A549 (cell line): Measurements from ENCODE around the gene GSE1. TPM values are rescaled to one million over a fixed set of nuclear protein-coding genes. Genes with fewer than 3 reads are reported as not detected.

ENCODE experiments used
- ATAC-seq, 2 experiments: fragments of 200-7000 bp in 1 of 2; fragments of >200 bp in 1 of 2; cut with Nextera tagmentation in 1 of 2; cut with Tn5 transposase in 1 of 2; 3 replicates each; pipeline versions ENCODE4 v1.8.0 to v1.9.1; 2018 to 2020; ENCODE audit warnings: mild to moderate bottlenecking in 1 of 2, moderate library complexity in 1 of 2
- CTCF ChIA-PET: fragments of 300-600 bp; sonication (Branson Sonifier 250); formaldehyde crosslinking; extraction: SDS; loops from one replicate; lab custom pipeline; 2021; ENCODE audit warnings: antibody characterized with exemption, inconsistent platforms; lab: Yijun Ruan, JAX
- POLR2A ChIA-PET: fragments of 350-600 bp; formaldehyde crosslinking; extraction: SDS; loops from one replicate; lab custom pipeline; 2021; ENCODE audit warnings: antibody characterized with exemption, inconsistent platforms; lab: Yijun Ruan, JAX
- DNase-seq, 2 experiments: peaks; one replicate each; pipeline versions ENCODE4 v3.0.0 to v3.0.0-alpha.2; 2011 to 2016; ENCODE audit warnings: low read depth in 1 of 2, low spot score in 1 of 2
- FAIRE-seq: peaks from 2 replicates; lab custom pipeline; 2011; peaks lifted over from hg19 to GRCh38; lab: Jason Lieb, UNC
- H3K27ac ChIP-seq, 2 experiments: fragments of >200 bp; sonication (Bioruptor Twin); formaldehyde crosslinking; 3 replicates each; pipeline ENCODE4 v1.5.1; 2016 to 2017
- H3K4me1 ChIP-seq: fragments of >200 bp; sonication (Bioruptor Twin); formaldehyde crosslinking; 3 replicates; pipeline ENCODE4 v1.6.1; 2016
- H3K4me2 ChIP-seq: fragments of >200 bp; sonication (Bioruptor Twin); formaldehyde crosslinking; 3 replicates; pipeline ENCODE4 v1.6.1; 2016
- H3K4me3 ChIP-seq: fragments of >200 bp; sonication (Bioruptor Twin); formaldehyde crosslinking; 3 replicates; pipeline ENCODE4 v1.5.1; 2016
- H3K9me3 ChIP-seq: fragments of >200 bp; sonication (Bioruptor Twin); formaldehyde crosslinking; 3 replicates; pipeline ENCODE4 v1.6.1; 2016
- CHD2 ChIP-seq: fragments of 150-350 bp; IDR thresholded peaks from 2 replicates; pipeline ENCODE4 v1.6.1; 2014; ENCODE audit warnings: low read length; ENCODE audit not compliant: partially characterized antibody
- CTCF ChIP-seq: fragments of >200 bp; sonication (Bioruptor Twin); formaldehyde crosslinking; IDR thresholded peaks from 3 replicates; pipeline ENCODE4 v1.5.1; 2016
- FOSB ChIP-seq: fragments of 250-450 bp; sonication (Bioruptor Pico); IDR thresholded peaks from 2 replicates; pipeline ENCODE4 v1.5.0; 2020; ENCODE audit warnings: mild to moderate bottlenecking, moderate library complexity
- MYC ChIP-seq: IDR thresholded peaks from 2 replicates; pipeline ENCODE4 v1.6.1; 2012; ENCODE audit warnings: mild to moderate bottlenecking, inconsistent platforms, low read length, improper control_type of control experiment, borderline replicate concordance
- RNF2 ChIP-seq: fragments of 200-600 bp; sonication (generic); IDR thresholded peaks from 2 replicates; pipeline ENCODE4 v1.6.1; 2016; ENCODE audit warnings: low read depth, mild to moderate bottlenecking, antibody characterized with exemption, moderate library complexity, borderline replicate concordance
- SMC3 ChIP-seq: fragments of >200 bp; sonication (Bioruptor Twin); formaldehyde crosslinking; IDR thresholded peaks from 3 replicates; pipeline ENCODE4 v1.6.1; 2018; ENCODE audit warnings: inconsistent platforms
- SREBF2 ChIP-seq: fragments of 450-650 bp; IDR thresholded peaks from 2 replicates; pipeline ENCODE4 v1.6.1; 2014; ENCODE audit warnings: mild to moderate bottlenecking, moderate library complexity
- TFCP2L1 ChIP-seq: fragments of 250-450 bp; sonication (Bioruptor Pico); IDR thresholded peaks from 2 replicates; pipeline ENCODE4 v1.5.0; 2021; ENCODE audit warnings: mild to moderate bottlenecking
- USF2 ChIP-seq: fragments of 450-650 bp; IDR thresholded peaks from 2 replicates; pipeline ENCODE4 v1.6.1; 2014; ENCODE audit warnings: antibody characterized with exemption
- WGBS: methylation state at CpG from one replicate; pipeline ENCODE4 v1.1.6; 2017; ENCODE audit errors: missing lambda C conversion rate; 5-methylcytosine and 5-hydroxymethylcytosine counted together
- polyA plus RNA-seq, 4 experiments: library from polyadenylated mRNA; depleted of rRNA in 3 of 4; stranded (reverse); fragments of >200 nt; fragmentation: RNase III in 1 of 4; extraction: RNeasy Plus Mini Kit Qiagen cat#74134 plus additional on column Dnase treatment in 1 of 4; gene quantifications; 2 replicates in 3 of 4; 3 replicates in 1 of 4; pipeline ENCODE4 v1.2.3, GENCODE V29; 2011 to 2017
- TF ChIP-seq, protein P1 (sequence below): IDR thresholded peaks from 2 replicates; pipeline ENCODE4 v1.6.1; 2012; ENCODE audit warnings: low read depth, borderline replicate concordance
- TF ChIP-seq, protein P2 (sequence below): fragments of 150-350 bp; IDR thresholded peaks from 2 replicates; pipeline ENCODE4 v1.6.1; 2014; ENCODE audit warnings: low read depth, mild to moderate bottlenecking, low read length
- TF ChIP-seq, protein P3 (sequence below): fragments of 250-450 bp; sonication (Bioruptor Pico); IDR thresholded peaks from 2 replicates; pipeline ENCODE4 v1.5.0; 2021; ENCODE audit warnings: mild to moderate bottlenecking, moderate library complexity, borderline replicate concordance
- TF ChIP-seq, protein P4 (sequence below): IDR thresholded peaks from 2 replicates; pipeline ENCODE4 v1.6.1; 2012
- TF ChIP-seq, protein P5 (sequence below): fragments of 200-600 bp; sonication (generic); IDR thresholded peaks from 2 replicates; pipeline ENCODE4 v1.6.1; 2016; ENCODE audit warnings: antibody characterized with exemption, mild to moderate bottlenecking, moderate library complexity

Gene GSE1
- polyA plus RNA-seq, 2 of the 4 experiments (the other 2 are of a cell fraction), result 20.7 to 24.3 TPM

GRCh38 chr16:85708338-85708737, 95.2 kb downstream of the GSE1 start:
- CTCF ChIA-PET, result interaction anchor here (0.6 to 3.4 kb wide), 4 partner anchors 10 to 113 kb away, joined by 3 to 45 read pairs (median 4); no protein-coding TSS in a partner anchor
- no peak for TF ChIP-seq SREBF2
- TF ChIP-seq FOSB (CRISPR knock-in tag), result no peak
- TF ChIP-seq CTCF, result no peak
- no peak for TF ChIP-seq TFCP2L1 (CRISPR knock-in tag)
- no peak for TF ChIP-seq CHD2
- TF ChIP-seq USF2, result no peak
- TF ChIP-seq, protein P1, sequence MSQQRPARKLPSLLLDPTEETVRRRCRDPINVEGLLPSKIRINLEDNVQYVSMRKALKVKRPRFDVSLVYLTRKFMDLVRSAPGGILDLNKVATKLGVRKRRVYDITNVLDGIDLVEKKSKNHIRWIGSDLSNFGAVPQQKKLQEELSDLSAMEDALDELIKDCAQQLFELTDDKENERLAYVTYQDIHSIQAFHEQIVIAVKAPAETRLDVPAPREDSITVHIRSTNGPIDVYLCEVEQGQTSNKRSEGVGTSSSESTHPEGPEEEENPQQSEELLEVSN, result no peak
- no peak for TF ChIP-seq MYC
- TF ChIP-seq, protein P2, sequence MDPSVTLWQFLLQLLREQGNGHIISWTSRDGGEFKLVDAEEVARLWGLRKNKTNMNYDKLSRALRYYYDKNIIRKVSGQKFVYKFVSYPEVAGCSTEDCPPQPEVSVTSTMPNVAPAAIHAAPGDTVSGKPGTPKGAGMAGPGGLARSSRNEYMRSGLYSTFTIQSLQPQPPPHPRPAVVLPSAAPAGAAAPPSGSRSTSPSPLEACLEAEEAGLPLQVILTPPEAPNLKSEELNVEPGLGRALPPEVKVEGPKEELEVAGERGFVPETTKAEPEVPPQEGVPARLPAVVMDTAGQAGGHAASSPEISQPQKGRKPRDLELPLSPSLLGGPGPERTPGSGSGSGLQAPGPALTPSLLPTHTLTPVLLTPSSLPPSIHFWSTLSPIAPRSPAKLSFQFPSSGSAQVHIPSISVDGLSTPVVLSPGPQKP, result no peak
- TF ChIP-seq, protein P3, sequence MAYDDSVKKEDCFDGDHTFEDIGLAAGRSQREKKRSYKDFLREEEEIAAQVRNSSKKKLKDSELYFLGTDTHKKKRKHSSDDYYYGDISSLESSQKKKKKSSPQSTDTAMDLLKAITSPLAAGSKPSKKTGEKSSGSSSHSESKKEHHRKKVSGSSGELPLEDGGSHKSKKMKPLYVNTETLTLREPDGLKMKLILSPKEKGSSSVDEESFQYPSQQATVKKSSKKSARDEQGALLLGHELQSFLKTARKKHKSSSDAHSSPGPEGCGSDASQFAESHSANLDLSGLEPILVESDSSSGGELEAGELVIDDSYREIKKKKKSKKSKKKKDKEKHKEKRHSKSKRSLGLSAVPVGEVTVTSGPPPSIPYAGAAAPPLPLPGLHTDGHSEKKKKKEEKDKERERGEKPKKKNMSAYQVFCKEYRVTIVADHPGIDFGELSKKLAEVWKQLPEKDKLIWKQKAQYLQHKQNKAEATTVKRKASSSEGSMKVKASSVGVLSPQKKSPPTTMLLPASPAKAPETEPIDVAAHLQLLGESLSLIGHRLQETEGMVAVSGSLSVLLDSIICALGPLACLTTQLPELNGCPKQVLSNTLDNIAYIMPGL (CRISPR knock-in tag), result no peak
- no peak for TF ChIP-seq SMC3
- TF ChIP-seq, protein P4, sequence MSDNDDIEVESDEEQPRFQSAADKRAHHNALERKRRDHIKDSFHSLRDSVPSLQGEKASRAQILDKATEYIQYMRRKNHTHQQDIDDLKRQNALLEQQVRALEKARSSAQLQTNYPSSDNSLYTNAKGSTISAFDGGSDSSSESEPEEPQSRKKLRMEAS, result no peak
- no peak for TF ChIP-seq RNF2
- TF ChIP-seq, protein P5, sequence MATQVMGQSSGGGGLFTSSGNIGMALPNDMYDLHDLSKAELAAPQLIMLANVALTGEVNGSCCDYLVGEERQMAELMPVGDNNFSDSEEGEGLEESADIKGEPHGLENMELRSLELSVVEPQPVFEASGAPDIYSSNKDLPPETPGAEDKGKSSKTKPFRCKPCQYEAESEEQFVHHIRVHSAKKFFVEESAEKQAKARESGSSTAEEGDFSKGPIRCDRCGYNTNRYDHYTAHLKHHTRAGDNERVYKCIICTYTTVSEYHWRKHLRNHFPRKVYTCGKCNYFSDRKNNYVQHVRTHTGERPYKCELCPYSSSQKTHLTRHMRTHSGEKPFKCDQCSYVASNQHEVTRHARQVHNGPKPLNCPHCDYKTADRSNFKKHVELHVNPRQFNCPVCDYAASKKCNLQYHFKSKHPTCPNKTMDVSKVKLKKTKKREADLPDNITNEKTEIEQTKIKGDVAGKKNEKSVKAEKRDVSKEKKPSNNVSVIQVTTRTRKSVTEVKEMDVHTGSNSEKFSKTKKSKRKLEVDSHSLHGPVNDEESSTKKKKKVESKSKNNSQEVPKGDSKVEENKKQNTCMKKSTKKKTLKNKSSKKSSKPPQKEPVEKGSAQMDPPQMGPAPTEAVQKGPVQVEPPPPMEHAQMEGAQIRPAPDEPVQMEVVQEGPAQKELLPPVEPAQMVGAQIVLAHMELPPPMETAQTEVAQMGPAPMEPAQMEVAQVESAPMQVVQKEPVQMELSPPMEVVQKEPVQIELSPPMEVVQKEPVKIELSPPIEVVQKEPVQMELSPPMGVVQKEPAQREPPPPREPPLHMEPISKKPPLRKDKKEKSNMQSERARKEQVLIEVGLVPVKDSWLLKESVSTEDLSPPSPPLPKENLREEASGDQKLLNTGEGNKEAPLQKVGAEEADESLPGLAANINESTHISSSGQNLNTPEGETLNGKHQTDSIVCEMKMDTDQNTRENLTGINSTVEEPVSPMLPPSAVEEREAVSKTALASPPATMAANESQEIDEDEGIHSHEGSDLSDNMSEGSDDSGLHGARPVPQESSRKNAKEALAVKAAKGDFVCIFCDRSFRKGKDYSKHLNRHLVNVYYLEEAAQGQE, result no peak
- TF ChIP-seq, all 56 proteins: peak for 0
- no peaks in the 10 kb centered on the region for H3K4me1 ChIP-seq
- H3K27ac ChIP-seq, result no peak overlapping the region
- DNase-seq (no peak), ATAC-seq (no peak), FAIRE-seq (no peak)
- no peak overlapping the region for H3K4me3 ChIP-seq
- peaks cover 4% of the 10 kb centered on the region; the same call in 1 of the 3 replicates for H3K9me3 ChIP-seq
- WGBS, result 94% methylated on average over 6 of the region's 6 CpGs
- no peak overlapping the region for H3K4me2 ChIP-seq
- POLR2A ChIA-PET, result no interaction called here
